Measurements from ENCODE around the gene PDE6A. TPM values are rescaled to one million over a fixed set of nuclear protein-coding genes. Genes with fewer than 3 reads are reported as not detected.

PDE6A gene
- total RNA-seq, 1 donor from 2014 or later, result not detected

- DNase-seq, result no peak
These were observed 108.0 kb downstream of the PDE6A start for GRCh38 chr5:149836451-149837139.

- DNase-seq, result peak; percentile 65
These were observed 110.2 kb downstream of the PDE6A start for GRCh38 chr5:149834246-149834855.

GRCh38 chr5:149833116-149833827, 111.3 kb downstream of the PDE6A start:
- no peak for DNase-seq

DNA sequence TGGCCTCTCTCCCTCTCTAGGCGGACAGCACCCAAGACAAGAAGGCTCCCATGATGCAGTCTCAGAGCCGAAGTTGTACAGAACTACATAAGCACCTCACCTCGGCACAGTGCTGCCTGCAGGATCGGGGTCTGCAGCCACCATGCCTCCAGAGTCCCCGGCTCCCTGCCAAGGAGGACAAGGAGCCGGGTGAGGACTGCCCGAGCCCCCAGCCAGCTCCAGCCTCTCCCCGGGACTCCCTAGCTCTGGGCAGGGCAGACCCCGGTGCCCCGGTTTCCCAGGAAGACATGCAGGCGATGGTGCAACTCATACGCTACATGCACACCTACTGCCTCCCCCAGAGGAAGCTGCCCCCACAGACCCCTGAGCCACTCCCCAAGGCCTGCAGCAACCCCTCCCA, 112.0 kb downstream of the PDE6A start:
- DNase-seq, result no peak

DNA sequence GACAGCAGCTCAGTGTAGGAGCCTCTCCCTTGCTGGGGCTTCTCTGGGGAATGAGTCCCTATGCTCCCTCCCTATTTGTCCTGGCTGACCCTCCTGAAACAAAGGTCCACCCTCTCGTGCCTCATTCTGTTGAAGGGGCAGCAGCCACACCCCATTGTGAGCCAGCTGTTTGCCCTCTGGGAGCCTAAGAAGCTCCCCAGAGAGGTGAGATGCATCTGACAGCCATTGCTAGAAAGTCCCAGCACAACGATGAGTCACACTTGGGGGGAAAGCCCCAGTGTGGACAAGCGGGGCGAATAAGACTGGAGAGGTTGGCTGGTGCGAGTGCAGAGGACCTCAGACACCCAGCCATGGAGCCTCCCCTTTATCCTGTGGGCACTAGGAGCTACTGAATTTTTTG, 113.1 kb downstream of the PDE6A start:
- no peak for DNase-seq

- no peak for DNase-seq
These were observed 114.0 kb downstream of the PDE6A start for GRCh38 chr5:149830579-149830978.

DNA sequence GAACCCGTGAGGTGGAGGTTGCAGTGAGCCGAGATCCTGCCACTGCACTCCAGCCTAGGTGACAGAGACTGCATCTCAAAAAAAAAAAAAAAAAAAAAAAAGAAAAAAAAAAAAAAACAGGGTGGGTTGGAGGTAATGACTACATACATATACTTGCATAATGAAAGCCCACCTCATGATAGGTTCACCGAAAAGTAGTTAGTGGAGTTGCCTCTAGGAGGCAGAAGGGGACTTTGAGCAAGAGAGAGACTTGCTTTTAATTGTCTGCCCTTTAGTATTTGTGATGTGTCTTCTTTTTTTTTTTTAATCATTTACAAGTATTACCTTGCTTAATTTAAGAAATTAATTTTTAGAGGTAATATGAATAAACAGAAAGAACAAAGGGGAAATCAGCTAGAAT, 114.6 kb downstream of the PDE6A start:
- no peak for DNase-seq

- DNase-seq, result peak; percentile 74
These were observed 116.2 kb downstream of the PDE6A start for GRCh38 chr5:149828161-149829011.

- DNase-seq, result no peak
These were observed 117.0 kb downstream of the PDE6A start for GRCh38 chr5:149827546-149827945.

GRCh38 chr5:149827086-149827485, 117.5 kb downstream of the PDE6A start:
- DNase-seq, result no peak

- no peak for DNase-seq
These were observed 118.0 kb downstream of the PDE6A start for GRCh38 chr5:149826574-149826973.

DNA sequence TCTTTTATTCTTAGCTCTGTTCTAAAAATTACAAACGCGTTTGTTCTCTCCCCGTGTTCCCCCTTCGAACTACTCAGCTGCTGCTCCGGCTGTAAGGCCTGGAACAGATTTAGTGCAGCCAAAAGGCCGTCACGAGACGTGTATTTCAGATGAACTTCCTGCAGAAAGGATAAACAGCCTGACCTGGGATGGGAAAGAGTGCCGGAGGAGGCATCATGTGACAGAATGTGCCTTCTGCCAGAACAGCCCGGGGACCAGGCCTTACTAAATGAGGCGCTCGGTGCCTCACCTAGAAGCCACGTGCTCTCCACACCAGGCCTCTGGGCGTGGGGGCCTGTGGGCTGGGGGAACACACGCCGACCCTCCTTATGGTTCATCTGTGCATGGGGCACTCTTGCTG, 119.7 kb downstream of the PDE6A start:
- no peak for DNase-seq

GRCh38 chr5:149824120-149824519, 120.5 kb downstream of the PDE6A start:
- no peak for DNase-seq

GRCh38 chr5:149823375-149823774, 121.2 kb downstream of the PDE6A start:
- DNase-seq, result no peak

DNA sequence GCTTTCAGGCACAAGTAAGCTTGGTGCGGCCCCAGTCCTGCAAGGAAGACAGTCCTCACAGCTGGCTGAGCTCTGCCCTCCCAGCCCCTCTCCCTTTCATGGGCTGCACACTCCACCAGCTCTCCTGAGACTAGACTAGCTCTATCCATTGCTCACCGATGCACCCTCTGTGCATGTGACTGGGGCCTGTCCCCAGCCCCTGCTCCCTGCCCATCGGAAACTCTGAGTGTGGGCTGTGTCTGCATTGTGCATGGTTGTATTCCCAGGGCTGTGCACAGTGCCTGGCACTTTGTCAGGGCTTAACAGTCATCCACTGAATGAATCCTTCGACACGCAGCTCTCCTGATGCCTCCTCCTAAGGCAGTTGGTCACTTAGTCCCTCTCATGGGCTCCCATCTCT, 122.3 kb downstream of the PDE6A start:
- DNase-seq, result no peak

- DNase-seq, result no peak
These were observed 123.8 kb downstream of the PDE6A start for GRCh38 chr5:149820536-149821510.

- DNase-seq, result no peak
These were observed 124.6 kb downstream of the PDE6A start for GRCh38 chr5:149820012-149820411.

GRCh38 chr5:149818116-149818515, 126.5 kb downstream of the PDE6A start:
- DNase-seq, result no peak

GRCh38 chr5:149817539-149818060, 127.0 kb downstream of the PDE6A start:
- DNase-seq, result no peak

DNA sequence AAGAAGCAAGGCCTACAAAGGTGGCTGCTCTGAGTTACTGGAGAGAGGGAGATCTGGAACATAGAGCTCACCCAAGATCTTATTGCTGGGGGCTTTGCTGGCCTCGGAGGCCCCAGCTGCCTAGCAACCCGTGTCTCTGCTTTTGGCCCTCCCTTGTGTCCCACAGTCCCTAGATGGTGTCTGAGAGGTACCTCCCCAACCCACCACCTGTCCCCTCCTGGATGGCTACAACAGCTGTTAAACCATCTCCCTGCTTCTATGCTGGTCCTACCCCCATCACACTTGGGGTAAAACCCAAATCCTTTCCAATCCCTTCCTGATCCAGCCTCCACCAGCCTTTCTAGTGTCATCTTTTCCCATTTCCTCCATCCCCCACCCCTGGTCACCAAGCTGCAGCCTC, 127.9 kb downstream of the PDE6A start:
- DNase-seq, result no peak

- no peak for DNase-seq
These were observed 133.1 kb downstream of the PDE6A start for GRCh38 chr5:149811453-149811852.

Measured in skin of body (tissue), 2 donors.